Measurements from ENCODE around the gene LURAP1L.

LURAP1L gene

GRCh38 chr9:12770261-12770660, 4.6 kb upstream of the LURAP1L start:
- TF ChIP-seq EZH2 (IDR thresholded peaks at IDR 0.05): no peak
- no peak for TF ChIP-seq POLR2AphosphoS5 (IDR thresholded peaks at IDR 0.05; ENCODE audit: borderline replicate concordance, low read depth, low read length)
- TF ChIP-seq FOXP2 (optimal IDR thresholded peaks at IDR 0.05; ENCODE audit: control extremely low read depth, extremely low read length, insufficient read depth): no peak
- DNase-seq (ENCODE audit: low read depth, low spot score): no peak
- H3K4me3 ChIP-seq: no peak overlapping the region
- no peaks in the 10 kb centered on the region for H3K36me3 ChIP-seq (ENCODE audit: insufficient read depth, low read length)
- no peak overlapping the region for H3K9ac ChIP-seq (ENCODE audit: insufficient read length)
- no peaks in the 10 kb centered on the region for H3K9me3 ChIP-seq (ENCODE audit: low read depth, low read length)
- H3K27ac ChIP-seq: no peak overlapping the region

- Histone ChIP-seq H3K27ac (no peak overlapping the region), H3K9me3 (ENCODE audit: low read depth, low read length) (no peaks in the 10 kb centered on the region), H3K4me3 (no peak overlapping the region), H3K36me3 (ENCODE audit: insufficient read depth, low read length) (no peaks in the 10 kb centered on the region), H3K9ac (ENCODE audit: insufficient read length) (no peak overlapping the region)
- DNase-seq (ENCODE audit: low read depth, low spot score): no peak
- no peak for TF ChIP-seq FOXP2 (optimal IDR thresholded peaks at IDR 0.05; ENCODE audit: control extremely low read depth, extremely low read length, insufficient read depth)
- TF ChIP-seq EZH2 (IDR thresholded peaks at IDR 0.05): no peak
- no peak for TF ChIP-seq POLR2AphosphoS5 (IDR thresholded peaks at IDR 0.05; ENCODE audit: borderline replicate concordance, low read depth, low read length)
Measured at GRCh38 chr9:12771891-12772290, 2.9 kb upstream of the LURAP1L start.

- Histone ChIP-seq H3K4me3 (no peak overlapping the region), H3K9me3 (ENCODE audit: low read depth, low read length) (no peaks in the 10 kb centered on the region), H3K36me3 (ENCODE audit: insufficient read depth, low read length) (no peaks in the 10 kb centered on the region), H3K27ac (no peak overlapping the region), H3K9ac (ENCODE audit: insufficient read length) (no peak overlapping the region)
- TF ChIP-seq EZH2 (IDR thresholded peaks at IDR 0.05) (no peak), POLR2AphosphoS5 (IDR thresholded peaks at IDR 0.05; ENCODE audit: borderline replicate concordance, low read depth, low read length) (no peak), FOXP2 (optimal IDR thresholded peaks at IDR 0.05; ENCODE audit: control extremely low read depth, extremely low read length, insufficient read depth) (no peak)
- no peak for DNase-seq (ENCODE audit: low read depth, low spot score)
Measured at GRCh38 chr9:12773562-12773961, 1.3 kb upstream of the LURAP1L start.

GRCh38 chr9:12775679-12776512, 1.1 kb downstream of the LURAP1L start:
- Histone ChIP-seq H3K36me3 (ENCODE audit: insufficient read depth, low read length) (no peaks in the 10 kb centered on the region), H3K27ac (no peak overlapping the region), H3K9ac (ENCODE audit: insufficient read length) (peak overlapping the region; percentile 13), H3K9me3 (ENCODE audit: low read depth, low read length) (no peaks in the 10 kb centered on the region), H3K4me3 (peak overlapping the region; percentile 83)
- no peak for TF ChIP-seq EZH2 (IDR thresholded peaks at IDR 0.05)
- TF ChIP-seq POLR2AphosphoS5 (IDR thresholded peaks at IDR 0.05; ENCODE audit: borderline replicate concordance, low read depth, low read length): no peak
- no peak for TF ChIP-seq FOXP2 (optimal IDR thresholded peaks at IDR 0.05; ENCODE audit: control extremely low read depth, extremely low read length, insufficient read depth)
- DNase-seq (ENCODE audit: low read depth, low spot score): no peak

DNA sequence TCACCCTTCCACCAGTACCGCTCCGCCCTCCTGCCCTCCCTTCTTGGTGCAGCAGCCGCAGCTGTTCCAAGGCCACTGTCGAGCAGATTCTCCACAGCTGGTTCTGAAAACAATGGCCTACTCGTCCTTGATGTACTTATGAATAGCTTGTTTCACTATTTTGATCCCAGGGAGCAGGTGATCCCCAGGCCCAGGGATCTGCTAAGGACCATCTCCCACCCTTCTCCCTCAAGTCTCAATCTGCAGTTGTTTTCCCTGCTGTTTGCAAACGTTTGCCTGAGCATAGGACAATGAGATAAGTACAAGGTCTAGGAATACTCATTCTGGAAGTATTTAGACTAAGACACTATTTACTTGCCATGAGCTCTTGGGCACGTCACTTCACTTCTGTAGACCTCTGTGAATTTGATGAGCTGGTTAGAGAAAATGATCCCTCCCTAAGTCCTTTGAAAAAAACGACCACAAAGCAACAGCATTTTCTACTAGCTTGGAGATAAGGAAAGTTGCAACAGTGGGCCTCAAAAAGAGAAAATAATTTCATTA, 1.8 kb downstream of the LURAP1L start:
- no peak for DNase-seq (ENCODE audit: low read depth, low spot score)

DNA sequence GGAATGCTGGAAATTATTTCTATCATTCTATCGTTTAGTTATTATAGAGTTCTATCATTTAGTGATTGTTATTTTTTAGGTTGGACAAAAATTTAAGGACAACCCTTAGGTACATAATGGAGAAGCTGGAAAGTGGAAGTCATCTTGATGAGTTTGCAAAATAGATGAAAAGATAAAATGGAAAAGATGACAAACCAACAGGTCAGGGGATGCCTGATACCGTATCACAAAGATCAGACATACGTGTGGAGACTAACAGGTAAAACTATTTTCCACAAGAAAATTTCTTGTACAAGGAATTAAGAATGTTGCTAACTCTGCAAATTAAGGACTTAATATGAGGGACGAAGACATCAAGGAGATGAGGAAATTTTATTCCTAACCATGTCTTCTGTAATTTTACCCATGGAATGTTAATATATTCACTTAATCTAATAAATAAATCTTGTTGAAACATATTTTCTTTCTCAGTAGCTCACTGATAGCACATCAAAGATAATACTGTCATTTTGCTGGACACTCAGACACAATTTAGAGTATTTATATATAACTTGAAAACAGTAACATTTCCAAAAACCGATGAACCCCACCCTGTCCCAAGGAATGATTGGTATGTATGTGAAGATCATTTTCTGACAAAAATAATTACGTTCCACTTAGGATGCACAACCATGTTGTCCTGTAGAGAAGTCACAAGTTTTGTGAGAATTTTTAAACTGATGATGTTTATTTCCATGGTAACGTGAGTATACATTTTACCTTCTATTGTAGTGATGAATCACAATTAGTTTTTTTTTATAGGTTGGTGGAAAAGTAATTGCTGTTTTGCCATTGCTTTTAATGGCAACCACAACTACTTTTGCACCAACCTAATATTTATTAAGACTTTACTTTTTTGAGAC, 2.6 kb downstream of the LURAP1L start:
- Histone ChIP-seq H3K9ac (ENCODE audit: insufficient read length) (no peak overlapping the region), H3K9me3 (ENCODE audit: low read depth, low read length) (no peaks in the 10 kb centered on the region), H3K36me3 (ENCODE audit: insufficient read depth, low read length) (no peaks in the 10 kb centered on the region), H3K4me3 (no peak overlapping the region), H3K27ac (no peak overlapping the region)
- DNase-seq (ENCODE audit: low read depth, low spot score): no peak
- no peak for TF ChIP-seq EZH2 (IDR thresholded peaks at IDR 0.05)
- no peak for TF ChIP-seq POLR2AphosphoS5 (IDR thresholded peaks at IDR 0.05; ENCODE audit: borderline replicate concordance, low read depth, low read length)
- TF ChIP-seq FOXP2 (optimal IDR thresholded peaks at IDR 0.05; ENCODE audit: control extremely low read depth, extremely low read length, insufficient read depth): no peak

More for the DNA sequence above, 1.8 kb downstream of the LURAP1L start:
- TF ChIP-seq POLR2AphosphoS5 (IDR thresholded peaks at IDR 0.05; ENCODE audit: borderline replicate concordance, low read depth, low read length): no peak
- TF ChIP-seq EZH2 (IDR thresholded peaks at IDR 0.05): no peak
- TF ChIP-seq FOXP2 (optimal IDR thresholded peaks at IDR 0.05; ENCODE audit: control extremely low read depth, extremely low read length, insufficient read depth): no peak
- Histone ChIP-seq H3K9me3 (ENCODE audit: low read depth, low read length) (no peaks in the 10 kb centered on the region), H3K9ac (ENCODE audit: insufficient read length) (no peak overlapping the region), H3K4me3 (peak overlapping the region; percentile 83), H3K27ac (no peak overlapping the region), H3K36me3 (ENCODE audit: insufficient read depth, low read length) (no peaks in the 10 kb centered on the region)

GRCh38 chr9:12778389-12778788, 3.6 kb downstream of the LURAP1L start:
- DNase-seq (ENCODE audit: low read depth, low spot score): no peak
- H3K9ac ChIP-seq (ENCODE audit: insufficient read length): no peak overlapping the region
- no peaks in the 10 kb centered on the region for H3K36me3 ChIP-seq (ENCODE audit: insufficient read depth, low read length)
- H3K27ac ChIP-seq: no peak overlapping the region
- TF ChIP-seq POLR2AphosphoS5 (IDR thresholded peaks at IDR 0.05; ENCODE audit: borderline replicate concordance, low read depth, low read length) (no peak), EZH2 (IDR thresholded peaks at IDR 0.05) (no peak), FOXP2 (optimal IDR thresholded peaks at IDR 0.05; ENCODE audit: control extremely low read depth, extremely low read length, insufficient read depth) (no peak)
- H3K4me3 ChIP-seq: no peak overlapping the region
- H3K9me3 ChIP-seq (ENCODE audit: low read depth, low read length): no peaks in the 10 kb centered on the region

DNA sequence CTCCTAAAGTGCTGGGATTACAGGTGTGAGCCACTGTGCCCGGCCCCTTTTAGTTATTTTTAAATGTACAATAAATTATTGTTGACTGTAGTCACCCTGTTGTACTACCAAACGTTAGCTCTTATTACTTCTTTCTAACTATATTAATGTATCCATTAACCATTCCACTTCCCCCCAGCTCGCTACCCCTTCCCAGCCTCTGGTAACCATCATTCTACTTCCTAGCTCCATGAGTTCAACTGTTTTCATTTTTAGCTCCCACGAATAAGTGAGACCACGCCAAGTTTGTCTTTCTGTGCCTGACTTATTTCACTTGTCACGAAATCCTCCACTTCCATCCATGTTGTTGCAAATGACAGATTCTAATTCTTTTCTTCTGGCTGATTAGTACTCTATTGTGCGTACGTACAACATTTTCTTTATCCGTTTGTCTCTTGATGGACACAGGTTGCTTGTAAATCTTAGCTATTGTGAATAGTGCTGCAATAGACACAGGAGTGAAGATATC, 6.5 kb downstream of the LURAP1L start:
- H3K36me3 ChIP-seq (ENCODE audit: insufficient read depth, low read length): no peaks in the 10 kb centered on the region

More for the DNA sequence above, 6.5 kb downstream of the LURAP1L start:
- Histone ChIP-seq H3K27ac (no peak overlapping the region), H3K9me3 (ENCODE audit: low read depth, low read length) (no peaks in the 10 kb centered on the region), H3K4me3 (no peak overlapping the region), H3K9ac (ENCODE audit: insufficient read length) (no peak overlapping the region)
- no peak for DNase-seq (ENCODE audit: low read depth, low spot score)
- no peak for TF ChIP-seq POLR2AphosphoS5 (IDR thresholded peaks at IDR 0.05; ENCODE audit: borderline replicate concordance, low read depth, low read length)
- no peak for TF ChIP-seq FOXP2 (optimal IDR thresholded peaks at IDR 0.05; ENCODE audit: control extremely low read depth, extremely low read length, insufficient read depth)
- no peak for TF ChIP-seq EZH2 (IDR thresholded peaks at IDR 0.05)

Data from SK-N-MC (cell line).